Activated T-cell treated with anti-CD3 and anti-CD28 coated beads, Interleukin-2, amount 50 U/mL, for 4 hours (primary cell): ENCODE results near the gene PTPRM. TPM values are rescaled to one million over a fixed set of nuclear protein-coding genes. Genes with fewer than 3 reads are reported as not detected.

Experiments
- ATAC-seq, 2 donors: fragments of 200-7000 bp; cut with Tn5 transposase; one replicate each; pipeline ENCODE4 v1.10.0; 2021
- DNase-seq: peaks from one replicate; pipeline ENCODE4 v3.0.0-alpha.2; 2020
- H3K27me3 Mint-ChIP-seq: one replicate; pipeline ENCODE4 v1.8.0; 2021; ENCODE audit warnings: low read depth, mixed read lengths
- H3K36me3 Mint-ChIP-seq: one replicate; pipeline ENCODE4 v1.8.0; 2022; ENCODE audit warnings: mixed read lengths; ENCODE audit not compliant: insufficient read depth
- H3K4me1 Mint-ChIP-seq: one replicate; pipeline ENCODE4 v1.8.0; 2021; ENCODE audit warnings: low read depth, mixed read lengths
- H3K4me3 Mint-ChIP-seq: one replicate; pipeline ENCODE4 v1.8.0; 2021; ENCODE audit warnings: mild to moderate bottlenecking, moderate library complexity, mixed read lengths
- H3K9me3 Mint-ChIP-seq: one replicate; pipeline ENCODE4 v1.8.0; 2021; ENCODE audit warnings: mixed read lengths
- total RNA-seq, 3 donors: library from RNA; stranded (reverse); gene quantifications; one replicate each; pipeline ENCODE4 v1.2.1, GENCODE V29; 2021

Gene PTPRM
- total RNA-seq, 3 donors from 2014 or later = 1.5 to 3.5 (median 2.3) TPM

DNA sequence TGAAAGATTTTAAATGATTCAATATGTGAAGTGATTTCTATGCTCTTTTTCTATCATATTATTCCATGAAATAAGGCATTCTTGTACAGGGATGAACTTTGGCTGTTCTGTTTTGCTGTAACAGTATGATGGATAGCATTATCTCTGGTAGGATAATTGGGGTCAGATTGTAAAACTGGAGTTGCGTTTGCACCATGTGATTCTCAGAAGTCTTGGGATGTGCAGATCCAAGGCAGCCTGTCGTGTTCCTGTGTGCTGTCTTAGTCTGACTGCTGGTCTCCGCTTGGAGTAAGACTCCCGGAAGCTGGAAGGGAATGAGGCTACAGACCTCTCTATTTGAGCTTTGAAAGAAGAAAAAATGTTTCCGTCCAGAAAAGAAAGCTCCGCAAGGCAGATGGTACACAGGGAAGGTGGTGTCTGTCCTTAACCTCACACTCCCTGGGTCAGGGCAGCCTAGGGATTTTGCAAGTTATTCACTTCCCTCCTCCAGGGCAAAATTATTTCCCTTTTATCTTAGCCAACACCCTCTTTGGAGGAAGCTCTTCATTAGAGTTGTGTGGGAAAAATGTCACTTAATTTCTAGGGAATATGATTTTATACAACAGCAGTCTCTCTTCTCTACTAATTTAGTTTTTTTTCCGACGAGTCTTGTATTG lies 250.6 kb downstream of the PTPRM start:
- Mint-ChIP-seq H3K27me3 (no peaks in the 10 kb centered on the region), H3K4me1 (no peaks in the 10 kb centered on the region), H3K36me3 (no peaks in the 10 kb centered on the region), H3K4me3 (no peak overlapping the region), H3K9me3 (peaks cover 24% of the 10 kb centered on the region)
- ATAC-seq (no peak), DNase-seq (no peak)

DNA sequence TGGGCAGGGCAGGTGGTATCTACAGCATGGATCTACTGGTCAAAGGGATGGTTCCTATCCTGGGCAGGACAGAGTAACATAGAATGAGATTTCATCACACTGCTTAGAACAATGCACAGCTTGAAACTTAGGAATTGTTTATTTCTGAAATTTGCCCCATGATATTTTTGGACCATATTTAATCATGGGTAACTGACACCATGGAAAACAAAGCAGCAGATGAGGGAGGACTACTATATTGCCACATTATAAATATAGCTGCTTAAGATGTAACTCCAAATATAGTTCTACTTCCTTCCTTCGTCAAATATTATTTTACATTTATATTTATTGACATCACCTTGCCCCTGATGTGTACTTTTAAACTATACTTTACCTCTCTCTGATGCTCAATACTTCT lies 254.7 kb downstream of the PTPRM start:
- ATAC-seq (no peak), DNase-seq (no peak)
- H3K4me1 Mint-ChIP-seq = no peaks in the 10 kb centered on the region
- H3K36me3 Mint-ChIP-seq = no peaks in the 10 kb centered on the region
- H3K9me3 Mint-ChIP-seq = no peaks in the 10 kb centered on the region
- no peak overlapping the region for H3K4me3 Mint-ChIP-seq
- H3K27me3 Mint-ChIP-seq = no peaks in the 10 kb centered on the region

DNA sequence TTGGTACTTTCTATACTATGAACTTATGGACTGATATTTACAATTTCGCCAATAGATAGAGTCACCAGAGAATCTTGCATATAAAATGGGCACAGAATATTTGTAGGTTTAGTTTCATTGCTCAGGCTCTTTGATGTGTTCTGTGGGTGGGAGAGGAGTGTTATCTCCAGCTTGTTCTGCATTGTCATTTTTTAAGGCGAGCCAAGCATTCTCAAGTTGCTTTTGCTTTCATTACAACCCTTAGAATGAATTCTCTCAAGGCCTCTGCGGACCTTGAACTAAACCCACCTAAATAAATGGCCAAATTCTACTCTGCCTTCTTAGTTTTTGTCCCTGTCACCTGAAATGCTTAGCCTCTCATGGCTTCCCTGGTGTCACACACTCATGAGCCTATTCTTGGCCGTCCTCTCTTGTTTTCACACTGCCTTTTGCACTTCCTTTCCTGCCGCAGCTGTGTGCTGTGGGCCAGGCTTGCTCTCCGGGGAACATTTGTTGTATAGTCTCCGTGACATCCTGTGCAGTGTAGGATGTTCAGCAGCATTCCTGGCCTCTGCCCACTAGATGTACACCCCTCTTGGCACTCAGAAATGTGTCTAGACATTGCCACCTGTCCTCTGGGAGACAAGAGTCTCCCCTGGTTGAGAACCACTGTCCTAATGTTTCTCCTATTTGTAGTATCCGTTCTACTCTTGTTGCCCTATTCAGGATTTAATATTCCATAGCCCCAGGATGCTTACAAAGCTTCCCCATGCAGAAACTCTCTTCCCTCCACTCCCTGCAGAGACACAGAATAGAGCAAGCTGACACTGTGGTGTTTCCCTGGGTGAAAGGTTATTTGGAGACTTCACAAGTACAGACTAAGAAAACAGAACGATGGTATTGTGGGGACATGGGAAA lies 255.6 kb downstream of the PTPRM start:
- DNase-seq = no peak
- Mint-ChIP-seq H3K36me3 (no peaks in the 10 kb centered on the region), H3K9me3 (no peaks in the 10 kb centered on the region), H3K27me3 (no peaks in the 10 kb centered on the region), H3K4me3 (no peak overlapping the region), H3K4me1 (no peaks in the 10 kb centered on the region)
- ATAC-seq = no peak

DNA sequence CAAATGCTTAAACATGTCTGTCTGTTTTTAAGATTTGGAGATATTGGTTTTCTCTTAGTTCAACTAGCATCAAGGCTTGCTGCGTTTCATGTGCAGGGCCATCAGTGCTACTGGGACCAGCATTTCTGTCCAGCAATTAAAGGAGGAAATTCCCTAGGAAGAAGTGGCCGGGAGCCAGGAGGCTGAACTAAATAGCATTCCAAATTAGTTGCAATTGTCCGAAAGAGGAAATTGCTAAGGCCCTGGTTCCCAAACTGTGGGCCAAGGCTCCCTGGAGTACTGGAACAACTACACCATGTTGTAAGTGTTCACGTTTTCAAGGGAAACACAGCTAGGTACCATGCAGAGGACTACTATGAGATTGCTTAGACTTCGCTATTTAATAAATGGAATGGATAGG lies 257.9 kb downstream of the PTPRM start:
- no peak overlapping the region for H3K4me3 Mint-ChIP-seq
- H3K9me3 Mint-ChIP-seq = no peaks in the 10 kb centered on the region

DNA sequence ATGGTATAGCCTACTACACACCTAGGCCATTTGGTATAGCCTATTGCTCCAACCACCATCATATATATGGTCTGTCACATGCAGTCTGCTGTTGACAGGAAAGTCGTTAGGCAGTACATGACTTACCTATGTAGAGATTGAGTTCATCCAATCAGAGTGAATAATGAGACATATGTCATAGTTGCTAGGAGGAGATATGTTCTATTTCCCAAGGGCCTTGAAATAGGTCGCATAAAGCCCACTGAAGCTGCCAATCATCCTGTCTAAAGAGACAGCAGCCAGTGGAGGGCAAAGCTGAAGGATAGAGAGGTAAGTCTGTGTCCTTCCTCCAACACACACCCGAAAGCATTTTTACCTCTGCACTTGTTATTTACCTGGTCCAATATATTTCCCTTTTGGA lies 263.4 kb downstream of the PTPRM start:
- DNase-seq = no peak
- H3K9me3 Mint-ChIP-seq = peaks cover 4% of the 10 kb centered on the region
- no peaks in the 10 kb centered on the region for H3K4me1 Mint-ChIP-seq
- no peaks in the 10 kb centered on the region for H3K36me3 Mint-ChIP-seq
- no peaks in the 10 kb centered on the region for H3K27me3 Mint-ChIP-seq
- H3K4me3 Mint-ChIP-seq = no peak overlapping the region
- ATAC-seq = no peak

More for the DNA sequence above, 257.9 kb downstream of the PTPRM start:
- ATAC-seq = no peak
- Mint-ChIP-seq H3K4me1 (no peaks in the 10 kb centered on the region), H3K27me3 (no peaks in the 10 kb centered on the region), H3K36me3 (no peaks in the 10 kb centered on the region)
- no peak for DNase-seq

DNA sequence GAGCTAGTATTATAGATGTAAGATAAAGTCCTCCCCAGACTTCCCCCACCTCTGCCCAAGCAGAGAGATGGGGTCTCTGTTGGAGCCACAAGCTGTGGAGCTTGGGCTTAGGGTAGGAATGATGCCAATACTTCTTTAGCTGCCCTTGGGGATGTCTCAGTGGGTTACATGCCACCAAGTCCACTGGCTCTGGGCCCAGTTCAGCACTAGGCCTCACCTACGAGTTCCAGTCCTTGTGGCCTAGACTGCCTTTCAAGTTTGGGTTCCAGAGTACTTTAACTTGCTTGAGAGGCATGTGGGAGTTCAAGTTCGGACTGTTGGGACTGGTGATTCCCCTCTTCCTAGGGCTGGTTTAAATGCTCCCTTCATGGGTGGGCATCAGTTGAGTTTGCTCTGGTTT lies 272.4 kb downstream of the PTPRM start:
- Mint-ChIP-seq H3K36me3 (no peaks in the 10 kb centered on the region), H3K4me3 (no peak overlapping the region), H3K4me1 (no peaks in the 10 kb centered on the region), H3K9me3 (peaks cover 23% of the 10 kb centered on the region), H3K27me3 (no peaks in the 10 kb centered on the region)
- no peak for DNase-seq
- no peak for ATAC-seq

DNA sequence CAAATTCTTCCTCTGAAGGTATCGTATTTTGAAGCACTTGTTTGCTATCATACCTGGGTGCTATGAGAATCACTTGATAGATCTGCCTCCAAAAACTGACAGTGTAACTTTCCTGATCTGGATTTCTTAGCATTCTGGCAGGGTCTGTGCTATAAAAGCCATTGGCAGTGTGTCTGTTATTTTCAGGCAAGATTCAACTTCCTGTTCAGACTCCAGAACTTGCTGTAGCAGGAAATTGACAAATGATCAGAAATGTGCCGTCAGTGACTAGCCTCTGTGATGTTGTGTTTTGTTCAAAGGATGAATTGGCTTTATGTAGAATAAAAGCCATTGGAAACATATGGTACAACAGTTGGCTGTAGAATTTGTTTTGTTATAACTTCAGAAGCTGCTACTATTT lies 273.3 kb downstream of the PTPRM start:
- H3K36me3 Mint-ChIP-seq = no peaks in the 10 kb centered on the region
- no peak overlapping the region for H3K4me3 Mint-ChIP-seq
- H3K27me3 Mint-ChIP-seq = no peaks in the 10 kb centered on the region
- H3K9me3 Mint-ChIP-seq = peaks cover 23% of the 10 kb centered on the region
- DNase-seq = no peak
- no peak for ATAC-seq
- H3K4me1 Mint-ChIP-seq = no peaks in the 10 kb centered on the region

DNA sequence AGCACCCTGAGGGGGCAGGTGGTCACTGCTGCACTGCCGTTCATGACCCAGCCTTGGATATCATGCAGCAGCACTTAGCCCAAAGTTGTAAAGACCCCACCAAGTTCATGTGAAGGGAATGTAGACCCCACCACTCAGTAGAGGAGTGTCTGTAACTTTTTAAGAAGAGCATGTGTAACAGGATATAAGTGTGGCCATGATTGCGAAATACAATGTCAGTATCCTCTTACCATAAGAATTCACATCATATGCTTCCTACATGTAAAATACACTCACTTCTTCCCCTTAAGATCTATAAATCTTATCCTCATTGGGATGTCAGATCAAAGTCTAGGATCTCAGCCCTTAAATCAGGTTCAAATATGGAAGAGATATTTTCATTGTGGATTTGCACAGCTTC lies 276.9 kb downstream of the PTPRM start:
- Mint-ChIP-seq H3K4me1 (no peaks in the 10 kb centered on the region), H3K4me3 (no peak overlapping the region), H3K27me3 (peaks cover under 1% of the 10 kb centered on the region), H3K9me3 (peaks cover 12% of the 10 kb centered on the region), H3K36me3 (no peaks in the 10 kb centered on the region)
- ATAC-seq (no peak), DNase-seq (no peak)

DNA sequence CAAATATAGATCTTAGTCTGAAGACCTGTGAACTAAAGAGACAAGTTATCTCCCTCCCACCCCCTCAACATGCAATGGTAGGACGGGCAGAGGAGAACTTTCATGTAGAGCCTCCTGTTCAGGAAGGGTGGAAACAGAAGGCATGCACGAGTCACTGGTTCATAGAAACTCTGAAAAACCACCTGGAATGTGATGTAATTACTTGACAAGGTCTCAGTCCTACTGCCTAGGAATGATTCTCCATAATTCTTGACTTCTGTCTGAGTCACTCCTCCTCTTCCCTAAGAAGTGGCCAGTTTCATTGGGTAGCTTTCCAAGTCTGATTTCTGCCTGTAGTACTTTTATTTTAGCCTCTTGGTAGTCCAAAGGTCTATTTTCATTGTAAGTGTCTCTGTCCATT lies 277.3 kb downstream of the PTPRM start:
- ATAC-seq = no peak
- Mint-ChIP-seq H3K36me3 (no peaks in the 10 kb centered on the region), H3K4me1 (no peaks in the 10 kb centered on the region), H3K27me3 (peaks cover 2% of the 10 kb centered on the region), H3K4me3 (no peak overlapping the region), H3K9me3 (peaks cover 12% of the 10 kb centered on the region)
- no peak for DNase-seq

DNA sequence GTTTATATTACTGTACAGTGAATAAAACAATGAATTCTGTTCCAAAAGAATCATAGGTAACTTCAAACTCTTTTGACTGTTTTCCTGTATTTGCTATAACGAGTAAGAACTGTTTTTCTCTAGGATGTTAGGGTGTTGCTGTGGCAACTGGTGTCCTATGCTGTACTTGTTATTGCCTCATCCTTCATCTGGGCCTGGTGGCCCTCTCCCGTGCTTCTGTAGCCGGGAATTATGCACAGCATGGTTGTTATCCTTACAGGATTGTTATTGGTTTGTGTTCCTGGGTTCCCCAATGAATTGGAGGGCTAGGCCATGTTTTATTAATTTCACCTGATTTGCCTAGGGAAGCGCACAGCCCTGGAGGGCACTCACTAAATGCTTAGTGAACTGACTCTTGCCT lies 279.2 kb downstream of the PTPRM start:
- Mint-ChIP-seq H3K27me3 (peaks cover 2% of the 10 kb centered on the region), H3K4me3 (no peak overlapping the region), H3K36me3 (no peaks in the 10 kb centered on the region), H3K9me3 (peaks cover 16% of the 10 kb centered on the region), H3K4me1 (no peaks in the 10 kb centered on the region)
- ATAC-seq (no peak), DNase-seq (no peak)

DNA sequence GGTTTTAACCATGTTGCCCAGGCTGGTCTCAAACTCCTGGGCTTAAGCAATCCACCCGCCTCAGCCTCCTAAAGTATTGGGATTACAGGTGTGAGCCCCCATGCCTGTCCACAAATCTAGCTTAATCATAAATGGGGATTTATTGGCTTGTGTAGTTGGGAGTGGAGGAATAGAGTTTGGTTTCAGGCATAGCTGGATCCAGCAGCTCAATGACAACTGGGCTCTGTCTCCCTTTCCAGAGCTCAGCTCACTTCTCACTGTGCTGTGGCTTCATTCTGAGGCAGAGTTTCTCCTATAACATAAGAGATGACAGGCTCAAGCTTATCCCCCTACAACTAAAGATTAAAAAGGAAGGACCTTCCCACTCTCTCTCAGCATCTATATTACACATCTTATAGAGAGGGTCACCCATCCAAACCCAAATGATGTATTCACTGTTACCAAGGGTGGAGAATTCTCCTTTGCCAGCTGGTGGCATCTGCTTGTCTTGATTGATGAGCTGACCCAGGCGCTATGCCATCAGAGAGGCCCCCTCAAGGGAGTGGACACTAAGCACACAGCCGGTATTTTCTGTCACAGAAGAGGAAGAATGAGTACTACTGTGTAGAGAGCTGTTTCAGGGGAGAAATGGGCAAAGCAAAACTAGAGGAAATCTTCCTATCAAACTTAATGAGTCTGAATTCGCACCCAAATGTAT lies 280.4 kb downstream of the PTPRM start:
- Mint-ChIP-seq H3K27me3 (peaks cover 2% of the 10 kb centered on the region), H3K36me3 (no peaks in the 10 kb centered on the region), H3K4me1 (no peaks in the 10 kb centered on the region), H3K9me3 (peaks cover 23% of the 10 kb centered on the region), H3K4me3 (no peak overlapping the region)
- ATAC-seq (no peak), DNase-seq (no peak)

DNA sequence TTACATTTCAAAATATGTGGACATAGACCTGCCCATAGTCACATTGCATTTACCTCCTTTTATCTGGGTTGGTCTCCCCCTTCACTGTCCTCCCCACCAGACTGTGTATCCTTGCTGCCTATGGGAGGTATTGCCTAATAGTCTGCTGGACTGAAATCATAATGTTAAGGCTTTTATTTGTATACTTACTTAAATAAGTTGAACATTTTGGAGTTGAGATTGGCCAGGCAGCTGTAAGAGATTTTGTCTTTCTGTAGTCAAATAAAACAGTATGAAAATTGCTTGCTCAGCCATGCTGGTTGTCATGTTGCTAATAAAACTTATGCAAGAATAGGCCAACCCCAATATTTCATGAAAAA lies 280.9 kb downstream of the PTPRM start:
- Mint-ChIP-seq H3K4me3 (no peak overlapping the region), H3K9me3 (peaks cover 23% of the 10 kb centered on the region), H3K27me3 (peaks cover 2% of the 10 kb centered on the region), H3K4me1 (no peaks in the 10 kb centered on the region), H3K36me3 (no peaks in the 10 kb centered on the region)
- ATAC-seq (no peak), DNase-seq (no peak)

DNA sequence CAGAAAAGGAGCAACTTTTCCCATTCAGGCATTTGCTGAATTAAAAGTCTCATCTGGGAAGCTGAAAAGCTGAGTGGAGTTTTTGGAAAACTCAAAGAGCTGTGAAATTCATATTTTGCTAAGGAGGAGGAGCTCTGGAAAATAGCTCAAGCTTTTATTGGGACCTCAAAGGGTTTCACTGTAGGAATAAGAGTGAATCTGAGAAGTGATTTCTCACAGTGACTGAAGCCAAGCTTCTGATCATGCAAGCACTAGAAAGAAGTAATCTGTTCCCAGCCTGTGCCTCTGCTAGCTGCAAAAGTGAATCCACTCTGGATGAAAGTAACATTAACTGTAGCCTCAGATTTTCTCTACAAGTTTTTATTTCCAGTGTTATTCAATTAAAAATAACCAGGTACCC lies 283.3 kb downstream of the PTPRM start:
- ATAC-seq = no peak
- Mint-ChIP-seq H3K9me3 (peaks cover 10% of the 10 kb centered on the region), H3K4me3 (no peak overlapping the region)

DNA sequence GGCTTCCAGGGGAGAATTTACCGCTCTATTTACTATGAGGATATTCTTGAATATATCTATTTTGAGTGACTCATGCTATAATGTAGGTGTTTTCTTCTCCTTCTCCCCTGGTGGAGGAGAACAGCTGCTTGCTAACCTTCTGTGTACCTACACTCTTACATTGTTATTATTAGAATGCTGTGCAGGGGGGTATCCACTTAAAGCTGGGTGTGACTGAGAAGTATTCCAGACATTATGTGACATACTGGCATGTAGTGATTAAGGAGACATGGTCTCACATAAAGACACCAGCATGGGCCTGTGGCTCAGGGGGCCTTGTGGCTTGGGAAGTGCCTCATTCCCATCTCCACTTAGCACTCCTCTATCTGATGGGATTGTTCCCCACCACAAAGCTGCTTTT lies 287.9 kb downstream of the PTPRM start:
- DNase-seq (no peak), ATAC-seq (no peak)
- Mint-ChIP-seq H3K4me1 (no peaks in the 10 kb centered on the region), H3K36me3 (no peaks in the 10 kb centered on the region), H3K9me3 (peaks cover 10% of the 10 kb centered on the region), H3K27me3 (no peaks in the 10 kb centered on the region), H3K4me3 (no peak overlapping the region)

More for the DNA sequence above, 283.3 kb downstream of the PTPRM start:
- peaks cover 2% of the 10 kb centered on the region for H3K27me3 Mint-ChIP-seq
- DNase-seq = no peak
- no peaks in the 10 kb centered on the region for H3K36me3 Mint-ChIP-seq
- H3K4me1 Mint-ChIP-seq = no peaks in the 10 kb centered on the region

DNA sequence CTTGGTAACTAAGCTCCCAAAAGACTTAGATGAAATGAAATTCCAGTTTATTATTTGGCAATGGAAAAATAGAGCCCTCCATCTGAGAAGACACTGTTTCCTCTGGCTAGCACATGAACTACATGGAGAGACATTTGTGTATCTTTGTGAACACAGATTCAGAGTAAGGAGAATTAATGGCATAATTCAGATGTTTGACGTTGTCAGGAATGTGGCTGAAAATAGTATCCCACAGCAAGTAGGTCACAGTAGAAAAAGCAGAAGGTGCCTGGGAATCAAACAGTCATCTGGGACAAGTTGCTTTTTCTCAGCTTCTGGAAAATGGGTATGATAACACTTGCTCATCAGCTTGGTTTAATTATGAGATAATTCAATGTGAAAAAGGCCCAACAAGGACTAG lies 288.6 kb downstream of the PTPRM start:
- H3K4me3 Mint-ChIP-seq = no peak overlapping the region
- ATAC-seq (no peak), DNase-seq (no peak)
- H3K9me3 Mint-ChIP-seq = peaks cover 10% of the 10 kb centered on the region
- H3K27me3 Mint-ChIP-seq = no peaks in the 10 kb centered on the region
- H3K4me1 Mint-ChIP-seq = no peaks in the 10 kb centered on the region
- no peaks in the 10 kb centered on the region for H3K36me3 Mint-ChIP-seq
